Activated CD8-positive, alpha-beta T cell treated with anti-CD3 and anti-CD28 coated beads for 36 hours (primary cell): Measurements from ENCODE around the gene NOL4L. TPM values are rescaled to one million over a fixed set of nuclear protein-coding genes. Genes with fewer than 3 reads are reported as not detected.

ENCODE experiments used
- ATAC-seq: fragments of 200-7000 bp; cut with Tn5 transposase; one replicate; pipeline ENCODE4 v1.10.0; 2021; ENCODE audit warnings: mild to moderate bottlenecking, moderate library complexity
- CTCF ChIA-PET: fragments of 350-600 bp; sonication (Branson Sonifier 250); formaldehyde crosslinking; loops from one replicate; lab custom pipeline; 2021; ENCODE audit warnings: antibody characterized with exemption; lab: Charles Lee
- POLR2A ChIA-PET: fragments of 350-600 bp; sonication (Branson Sonifier 250); formaldehyde crosslinking; loops from one replicate; lab custom pipeline; 2021; ENCODE audit warnings: antibody characterized with exemption; lab: Charles Lee
- DNase-seq: peaks from one replicate; pipeline ENCODE4 v3.0.0-alpha.2; 2020
- H3K27ac Mint-ChIP-seq: one replicate; pipeline ENCODE4 v1.8.0; 2021; ENCODE audit warnings: mild to moderate bottlenecking, mixed read lengths
- H3K27me3 Mint-ChIP-seq: one replicate; pipeline ENCODE4 v1.8.0; 2021; ENCODE audit warnings: mixed read lengths
- H3K36me3 Mint-ChIP-seq: one replicate; pipeline ENCODE4 v1.8.0; 2021; ENCODE audit warnings: low read depth, mixed read lengths
- H3K4me1 Mint-ChIP-seq: one replicate; pipeline ENCODE4 v1.8.0; 2021; ENCODE audit warnings: low read depth, mixed read lengths
- H3K4me3 Mint-ChIP-seq: one replicate; pipeline ENCODE4 v1.8.0; 2021; ENCODE audit warnings: mild to moderate bottlenecking, moderate library complexity, mixed read lengths
- H3K9me3 Mint-ChIP-seq: one replicate; pipeline ENCODE4 v1.8.0; 2021; ENCODE audit warnings: mixed read lengths
- CTCF ChIP-seq: fragments of 200-600 bp; IDR thresholded peaks from one replicate; pipeline ENCODE4 v1.8.0; 2022; ENCODE audit warnings: antibody characterized with exemption, mild to moderate bottlenecking
- intact Hi-C: fragments of 100-400 bp; cut with micrococcal nuclease; formaldehyde crosslinking; loops from one replicate; pipeline ENCODE4 v1.10.0; 2022
- total RNA-seq, 2 experiments: library from RNA; stranded (reverse); gene quantifications; one replicate each; pipeline ENCODE4 v1.2.3, GENCODE V29; 2021

Gene NOL4L
- total RNA-seq, 2 experiments from 2014 or later, result 23.3 to 23.9 TPM

- peaks cover 29% of the 10 kb centered on the region for H3K36me3 Mint-ChIP-seq
These were observed 68.3 kb downstream of the NOL4L start for GRCh38 chr20:32516583-32517517.

GRCh38 chr20:32515631-32516101, 69.5 kb downstream of the NOL4L start:
- ChIA-PET POLR2A (interaction anchor here (1.0 kb wide), 1 partner anchor 10 kb away, joined by 3 read pairs; no protein-coding TSS in a partner anchor), CTCF (interaction anchor here (0.6 to 1.7 kb wide), 5 partner anchors 30 to 139 kb away, joined by 3 to 13 read pairs (median 3); no protein-coding TSS in a partner anchor)
- ATAC-seq (no peak), DNase-seq (no peak)
- peak overlapping the region; percentile 60 for H3K27ac Mint-ChIP-seq
- no peaks in the 10 kb centered on the region for H3K27me3 Mint-ChIP-seq
- H3K9me3 Mint-ChIP-seq, result no peaks in the 10 kb centered on the region
- H3K4me1 Mint-ChIP-seq, result peaks cover 61% of the 10 kb centered on the region
- no peak overlapping the region for H3K4me3 Mint-ChIP-seq
- no peak for TF ChIP-seq CTCF
- H3K36me3 Mint-ChIP-seq, result peaks cover 34% of the 10 kb centered on the region
- intact Hi-C loops, result no loop called here

More at GRCh38 chr20:32516583-32517517, 68.3 kb downstream of the NOL4L start:
- H3K4me3 Mint-ChIP-seq, result no peak overlapping the region
- H3K27me3 Mint-ChIP-seq, result no peaks in the 10 kb centered on the region
- DNase-seq (no peak), ATAC-seq (no peak)
- H3K4me1 Mint-ChIP-seq, result peaks cover 57% of the 10 kb centered on the region
- POLR2A ChIA-PET, result interaction anchor here (1.0 kb wide), 2 partner anchors 9 to 11 kb away, joined by 3 to 6 read pairs; no protein-coding TSS in a partner anchor
- no peaks in the 10 kb centered on the region for H3K9me3 Mint-ChIP-seq
- no peak for TF ChIP-seq CTCF
- peak overlapping the region; percentile 63 for H3K27ac Mint-ChIP-seq
- intact Hi-C loops, result no loop called here
- CTCF ChIA-PET, result interaction anchor here (1.1 kb wide), 1 partner anchor 138 kb away, joined by 3 read pairs; no protein-coding TSS in a partner anchor

- POLR2A ChIA-PET, result interaction anchor here (0.7 to 1.7 kb wide), 3 partner anchors 7 to 17 kb away, joined by 3 to 8 read pairs (median 4); no protein-coding TSS in a partner anchor
- no peak for ATAC-seq
- CTCF ChIA-PET, result interaction anchor here (0.9 to 1.7 kb wide), 4 partner anchors 40 to 264 kb away, joined by 3 to 13 read pairs (median 3); no protein-coding TSS in a partner anchor
- peak overlapping the region; percentile 61 for H3K27ac Mint-ChIP-seq
- no peak overlapping the region for H3K4me3 Mint-ChIP-seq
- H3K9me3 Mint-ChIP-seq, result no peaks in the 10 kb centered on the region
- peaks cover 70% of the 10 kb centered on the region for H3K4me1 Mint-ChIP-seq
- DNase-seq, result no peak
- peaks cover 32% of the 10 kb centered on the region for H3K36me3 Mint-ChIP-seq
- no peaks in the 10 kb centered on the region for H3K27me3 Mint-ChIP-seq
- no peak for TF ChIP-seq CTCF
- intact Hi-C loops, result no loop called here
These were observed 70.4 kb downstream of the NOL4L start for GRCh38 chr20:32514760-32515159.

- TF ChIP-seq CTCF, result no peak
- POLR2A ChIA-PET, result interaction anchor here (0.8 to 1.7 kb wide), 3 partner anchors 12 to 439 kb away, joined by 3 to 8 read pairs (median 4); no protein-coding TSS in a partner anchor
- ATAC-seq (no peak), DNase-seq (no peak)
- intact Hi-C loops, result no loop called here
- Mint-ChIP-seq H3K27ac (peak overlapping the region; percentile 70), H3K9me3 (no peaks in the 10 kb centered on the region), H3K36me3 (peaks cover 43% of the 10 kb centered on the region), H3K27me3 (no peaks in the 10 kb centered on the region), H3K4me3 (peak overlapping the region; percentile 79), H3K4me1 (peaks cover 84% of the 10 kb centered on the region)
- CTCF ChIA-PET, result interaction anchor here (1.2 to 6.0 kb wide), 2 partner anchors 10 to 90 kb away, joined by 3 to 40 read pairs; no protein-coding TSS in a partner anchor
These were observed 71.9 kb downstream of the NOL4L start for GRCh38 chr20:32513031-32513866.
